GM21447 (cell line): ENCODE measurements around the gene ATXN1.
A peak's percentile ranks its signal among the peaks of the same experiment; 100 is the strongest.

Source experiments
- ATAC-seq: cut with Tn5 transposase; IDR thresholded peaks from one replicate; pipeline ENCODE4 v1.9.1; 2021; ENCODE audit not compliant: unreplicated experiment

ATXN1 gene

DNA sequence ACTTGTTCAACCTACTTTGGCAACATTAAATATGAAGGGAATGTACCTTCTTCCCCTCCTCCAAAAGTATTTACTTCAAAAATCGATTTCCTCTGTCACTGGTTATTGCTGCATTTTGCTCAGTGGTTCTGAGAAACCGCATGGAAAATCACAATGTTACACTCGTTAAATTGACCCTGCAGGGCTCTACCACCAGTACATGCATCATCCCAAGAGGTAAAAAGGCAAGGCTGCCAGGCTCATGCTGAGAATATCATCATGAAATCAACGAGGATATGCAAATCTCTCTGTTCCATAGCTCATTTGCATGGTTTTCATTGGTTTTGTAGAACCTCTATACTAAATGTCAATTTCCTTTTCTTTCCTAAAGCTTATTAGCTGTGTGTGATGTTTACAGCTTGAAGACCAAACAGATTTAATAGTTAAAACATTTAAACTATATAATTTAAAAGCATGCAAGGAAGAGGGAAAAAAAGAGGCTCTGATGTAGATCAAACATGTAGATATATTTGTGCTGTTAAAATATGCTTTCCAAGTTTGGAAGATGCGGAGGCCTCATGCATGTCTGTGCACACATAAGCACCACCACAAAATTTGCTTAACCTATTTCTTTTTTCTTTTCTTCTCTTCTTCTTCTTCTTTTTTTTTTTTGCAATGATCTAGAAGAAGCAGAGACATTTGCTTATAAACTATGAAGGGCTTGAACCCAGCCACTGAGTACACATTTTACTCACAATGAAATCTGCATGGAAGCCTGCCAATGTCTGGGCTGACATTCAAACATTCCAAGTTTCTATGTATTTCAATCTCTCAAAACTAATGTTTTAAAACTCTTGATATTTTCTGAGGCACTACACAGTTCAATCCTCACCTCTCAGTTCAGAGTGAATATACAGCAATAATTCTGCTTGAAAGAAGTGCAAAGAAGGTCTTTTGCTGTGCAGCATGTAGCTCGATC lies 328.9 kb downstream of the ATXN1 start:
- ATAC-seq, result peak; percentile 81

DNA sequence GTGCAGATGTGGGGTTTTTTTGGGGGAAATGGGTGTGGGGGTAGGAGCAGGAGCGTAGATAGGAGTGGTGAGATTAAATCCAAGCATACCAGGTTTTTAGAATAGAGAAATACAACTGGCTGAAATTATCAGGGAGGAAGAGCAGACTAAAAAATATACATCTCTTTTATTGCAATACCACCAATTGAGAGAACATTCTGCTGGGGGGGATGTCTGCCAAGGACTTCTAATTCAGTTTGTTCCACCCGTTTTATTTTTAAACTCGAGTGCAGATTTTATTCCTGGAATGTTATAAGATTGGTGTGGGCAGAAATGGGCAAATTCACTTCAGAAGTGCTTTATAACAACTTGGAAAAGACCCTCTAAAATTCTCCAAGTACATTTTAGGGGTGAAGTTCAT lies 330.2 kb downstream of the ATXN1 start:
- no peak for ATAC-seq

DNA sequence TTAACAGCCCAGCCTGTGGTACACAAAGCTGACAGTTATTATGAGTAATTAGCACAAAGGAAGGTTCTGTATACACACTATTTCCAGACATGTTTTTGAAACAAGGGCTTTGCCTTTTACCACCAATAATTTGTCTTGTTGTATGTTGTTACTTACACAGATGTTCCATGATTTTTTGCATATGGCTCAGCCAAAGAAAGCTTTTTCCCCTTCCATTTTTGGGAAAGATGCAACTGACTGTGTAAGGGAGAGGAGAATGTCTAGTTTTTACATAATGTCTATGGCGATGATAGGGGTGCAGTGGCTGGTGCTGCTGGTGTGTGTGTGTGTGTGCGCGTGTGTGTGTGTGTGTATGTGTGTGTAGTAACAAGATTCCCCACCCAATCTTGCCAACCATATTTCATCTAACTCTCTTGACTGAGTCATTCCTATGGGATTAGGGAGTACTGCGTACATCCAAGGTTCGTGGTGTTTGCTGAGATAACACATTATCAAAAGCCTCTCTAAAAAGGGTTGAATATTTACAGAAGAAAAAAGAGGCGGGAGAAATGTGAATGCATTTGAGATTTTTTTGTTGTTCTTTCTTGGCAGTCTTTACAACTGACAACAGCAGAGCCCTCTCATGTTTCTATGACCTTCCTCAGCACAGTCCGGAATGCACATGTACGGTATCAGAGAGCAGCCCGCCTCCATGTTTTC lies 330.7 kb downstream of the ATXN1 start:
- no peak for ATAC-seq

DNA sequence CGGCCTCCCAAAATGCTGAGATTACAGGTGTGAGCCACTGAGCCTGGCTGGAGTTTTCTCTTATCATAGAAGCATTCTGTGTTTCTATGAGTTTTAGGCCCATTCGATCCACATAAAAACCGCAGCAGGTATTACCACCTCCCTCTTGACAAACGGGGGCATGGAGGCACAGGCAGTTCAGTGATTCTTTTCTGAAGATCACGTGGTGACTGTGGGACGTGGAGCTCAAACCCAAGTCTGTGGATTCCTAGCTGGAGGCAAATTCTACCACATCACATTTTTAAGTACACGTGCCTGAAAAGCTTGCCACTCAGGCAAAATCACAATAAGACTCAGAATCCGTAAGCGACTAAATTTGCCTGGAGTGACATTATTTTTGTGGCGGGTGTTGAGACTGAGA lies 331.6 kb downstream of the ATXN1 start:
- ATAC-seq, result no peak

DNA sequence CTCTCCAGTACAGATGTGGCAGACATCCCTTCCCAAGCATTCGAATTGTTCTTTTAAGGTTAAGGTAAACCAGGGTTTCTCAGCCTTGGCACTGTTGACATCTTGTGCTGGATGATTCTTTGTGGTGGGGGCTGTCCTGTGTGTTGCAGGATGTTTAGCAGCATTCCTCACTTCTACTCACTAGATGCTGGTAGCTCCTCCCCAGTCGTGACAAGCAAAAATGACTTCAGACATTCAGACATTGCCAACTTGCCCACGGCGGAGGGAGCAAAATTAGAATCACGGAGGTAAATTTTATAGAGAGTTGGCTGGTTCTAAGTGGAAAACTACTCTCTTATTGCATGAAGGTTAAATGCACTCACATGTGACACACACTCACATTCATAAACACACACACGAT lies 334.1 kb downstream of the ATXN1 start:
- ATAC-seq, result no peak

DNA sequence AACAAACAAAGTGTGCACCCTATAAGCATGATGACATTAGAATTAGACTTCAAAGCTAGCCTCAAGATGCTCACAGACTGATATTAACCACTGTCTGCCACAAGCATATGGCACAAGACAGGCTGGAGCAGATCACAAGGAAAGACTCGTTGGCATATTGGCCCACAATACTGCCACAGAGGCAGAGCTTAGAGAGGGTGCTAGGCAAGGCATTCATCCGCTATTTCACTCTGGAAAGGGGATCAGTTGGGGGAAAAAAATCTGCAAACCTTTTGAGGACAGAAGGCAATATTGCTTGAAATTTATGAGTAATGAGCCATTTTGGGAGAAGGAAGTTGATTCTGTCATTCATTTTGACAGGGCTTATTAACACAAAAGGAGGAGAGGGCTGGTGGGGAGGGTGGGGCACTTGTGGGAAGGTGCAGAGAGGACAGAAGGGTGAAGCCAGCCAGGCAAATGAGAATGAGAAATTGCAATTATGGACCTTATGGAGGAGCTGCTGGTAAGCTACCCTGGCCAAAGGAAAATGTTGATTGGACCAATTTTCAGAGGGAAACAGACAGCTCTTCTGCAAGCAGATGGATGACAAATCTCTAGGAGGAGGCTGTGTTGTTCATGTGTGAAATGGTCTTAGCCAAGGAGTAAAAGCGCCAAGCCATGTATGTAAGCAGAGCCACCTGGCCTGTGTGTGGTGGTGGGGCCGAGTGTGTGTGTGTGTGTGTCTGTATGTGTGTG lies 335.2 kb downstream of the ATXN1 start:
- no peak for ATAC-seq

DNA sequence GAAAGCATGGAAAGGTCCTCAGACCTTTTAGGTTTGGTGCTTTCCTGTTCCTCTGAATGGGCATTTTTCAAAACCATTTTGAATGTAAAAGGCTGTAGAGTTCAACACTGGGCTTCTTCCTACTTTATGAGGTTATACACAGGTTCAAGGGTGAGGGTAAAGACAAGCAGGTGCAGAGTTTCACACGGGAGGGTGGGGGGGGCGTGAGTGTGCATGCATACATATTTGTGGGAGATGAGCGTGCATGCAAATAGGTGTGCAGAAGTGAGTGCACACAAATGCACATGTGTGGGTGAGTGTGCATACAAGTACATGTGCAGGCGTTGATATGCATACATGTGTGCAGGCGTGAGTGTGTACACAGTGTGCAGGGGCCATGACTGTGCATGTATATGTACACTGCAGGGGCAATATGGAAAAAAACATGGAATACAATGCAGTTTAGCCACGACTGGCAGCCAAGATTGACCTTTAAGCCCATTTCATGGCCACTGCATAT lies 339.7 kb downstream of the ATXN1 start:
- ATAC-seq, result peak; percentile 11

DNA sequence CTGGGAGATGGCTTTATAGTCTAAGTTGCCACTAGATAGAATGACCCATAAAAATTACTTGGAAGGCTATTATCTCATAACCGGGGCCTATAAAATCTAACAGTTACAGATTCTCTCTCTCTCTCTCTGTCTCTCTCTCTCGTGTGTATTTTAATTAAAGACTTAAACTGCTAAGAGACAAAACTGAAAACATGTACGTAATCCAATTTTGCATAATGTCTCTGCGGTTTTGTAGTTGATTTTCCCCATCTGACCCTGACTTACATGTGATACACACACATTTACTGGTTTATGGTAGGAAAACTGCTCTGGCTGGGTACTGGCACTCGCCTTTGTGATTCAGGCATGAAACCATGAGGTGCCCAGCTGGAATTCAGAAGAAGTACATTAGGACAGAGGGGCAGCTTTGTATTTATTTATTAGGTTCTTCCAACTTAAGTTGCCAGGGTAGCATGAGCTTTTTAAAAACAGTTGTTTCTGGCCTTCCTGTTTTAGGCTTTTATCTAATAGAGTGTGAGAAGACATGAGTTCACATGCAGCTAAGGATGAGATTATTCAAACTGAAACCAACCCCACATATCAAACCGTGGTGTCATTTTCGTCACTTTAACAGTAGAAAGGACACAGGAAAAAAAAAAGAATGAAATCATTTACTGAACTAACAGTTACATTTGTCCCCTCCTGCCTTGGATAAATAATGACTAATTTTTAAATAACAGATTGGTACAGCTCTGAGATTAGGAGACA lies 340.4 kb downstream of the ATXN1 start:
- ATAC-seq, result peak; percentile 70

DNA sequence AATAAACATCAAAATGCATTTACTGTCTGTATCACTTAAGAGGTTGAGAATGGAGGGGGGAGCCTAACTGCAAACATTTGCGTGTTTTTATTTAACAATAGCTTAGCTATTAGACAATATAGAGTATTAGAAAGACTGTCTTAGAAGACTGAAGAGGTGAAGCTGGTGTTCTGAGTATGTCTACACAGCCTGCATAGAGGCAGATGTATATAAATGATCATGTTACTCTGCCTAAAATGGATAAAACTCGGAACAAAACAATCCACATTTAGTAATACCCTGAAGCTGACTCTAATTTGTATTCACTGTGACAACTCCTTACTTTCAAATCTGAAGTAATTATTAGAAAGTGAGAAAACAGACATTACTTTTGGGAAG lies 340.9 kb downstream of the ATXN1 start:
- ATAC-seq, result no peak

DNA sequence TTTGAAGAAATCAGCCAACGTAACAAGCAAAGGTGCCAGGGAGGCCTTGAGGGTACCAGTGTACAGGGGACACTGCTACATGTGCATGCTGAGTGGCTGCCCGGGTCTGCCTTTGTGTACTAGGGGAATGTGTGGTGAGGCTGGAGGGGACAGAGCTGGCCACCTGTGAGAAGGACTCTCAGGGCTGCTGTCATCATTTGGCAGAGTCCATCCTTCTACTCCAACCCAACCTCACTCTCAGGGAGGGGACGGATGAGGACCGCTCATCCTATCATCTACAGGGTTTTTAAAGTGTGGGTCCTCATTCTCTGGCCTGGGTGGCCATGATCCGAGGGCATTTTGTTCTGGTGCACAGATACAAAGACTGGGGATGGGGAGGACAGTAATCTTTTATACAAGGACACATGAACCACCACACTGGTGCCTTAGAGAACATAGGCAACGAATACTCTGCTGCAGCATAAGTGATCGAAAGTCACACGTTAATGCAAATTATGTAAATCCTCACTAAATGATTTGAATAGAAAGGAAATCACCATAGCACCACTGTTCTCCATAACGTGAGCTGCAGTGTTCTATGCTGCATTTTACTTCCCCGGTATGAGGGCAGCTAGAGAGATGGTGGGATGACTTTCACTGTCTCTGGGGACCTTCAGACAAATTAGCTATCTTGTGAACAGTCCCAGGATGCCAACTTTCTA lies 341.5 kb downstream of the ATXN1 start:
- peak; percentile 68 for ATAC-seq

DNA sequence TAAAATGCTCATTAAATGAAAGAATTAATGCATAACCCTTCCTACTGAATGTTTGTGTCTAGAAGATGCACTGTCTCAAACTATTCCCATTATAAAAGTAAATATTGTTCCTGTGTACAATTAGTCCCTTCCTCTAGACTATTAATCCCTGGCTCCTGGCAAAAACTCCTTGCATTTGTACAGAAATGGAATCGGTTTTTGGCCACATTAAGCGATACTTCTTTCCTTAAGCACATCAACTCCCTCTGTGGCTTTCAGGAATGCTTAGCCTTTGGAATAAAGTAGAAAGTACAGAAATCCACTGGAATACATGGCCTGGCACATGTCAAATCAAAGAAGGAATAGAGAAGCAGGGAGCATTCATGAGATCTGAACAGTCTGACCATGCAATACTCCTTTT lies 343.1 kb downstream of the ATXN1 start:
- ATAC-seq, result no peak

DNA sequence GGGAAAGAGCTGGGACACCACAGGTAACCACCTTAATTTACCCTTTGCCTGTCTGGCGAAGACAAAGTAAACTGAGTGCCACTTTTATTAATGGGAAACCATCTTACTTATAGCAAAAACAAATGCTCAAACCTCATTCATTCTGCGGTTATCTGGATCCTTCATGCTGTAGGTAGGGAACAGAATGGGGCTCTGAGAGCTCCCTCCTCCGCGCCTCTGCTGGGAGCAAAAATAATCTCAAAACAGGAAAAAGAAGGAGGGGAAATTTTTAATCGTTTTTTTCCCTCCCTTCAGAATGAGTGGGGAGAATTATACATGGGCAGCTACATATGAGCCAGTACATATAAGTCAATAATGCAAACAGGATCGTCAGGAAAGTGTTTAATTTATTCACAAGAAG lies 345.6 kb downstream of the ATXN1 start:
- no peak for ATAC-seq

DNA sequence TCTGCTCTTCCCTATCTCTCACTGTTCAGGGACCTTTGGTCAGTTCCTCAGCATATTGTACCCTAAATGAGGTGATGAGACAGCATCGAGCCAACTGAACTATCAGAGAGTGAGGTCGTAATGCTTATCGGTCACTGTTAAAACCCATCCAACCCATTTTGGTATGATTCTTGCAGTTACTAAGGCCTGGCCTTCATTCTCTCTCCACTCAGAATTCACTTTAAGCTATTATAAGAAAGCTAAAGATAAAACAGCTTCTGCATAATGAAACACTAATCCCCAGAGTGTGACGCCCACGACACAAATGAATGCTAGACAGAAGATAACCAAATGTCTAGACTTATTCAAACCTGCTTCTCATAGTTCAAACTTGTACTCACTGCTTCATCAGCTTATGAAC lies 347.1 kb downstream of the ATXN1 start:
- peak; percentile 62 for ATAC-seq

DNA sequence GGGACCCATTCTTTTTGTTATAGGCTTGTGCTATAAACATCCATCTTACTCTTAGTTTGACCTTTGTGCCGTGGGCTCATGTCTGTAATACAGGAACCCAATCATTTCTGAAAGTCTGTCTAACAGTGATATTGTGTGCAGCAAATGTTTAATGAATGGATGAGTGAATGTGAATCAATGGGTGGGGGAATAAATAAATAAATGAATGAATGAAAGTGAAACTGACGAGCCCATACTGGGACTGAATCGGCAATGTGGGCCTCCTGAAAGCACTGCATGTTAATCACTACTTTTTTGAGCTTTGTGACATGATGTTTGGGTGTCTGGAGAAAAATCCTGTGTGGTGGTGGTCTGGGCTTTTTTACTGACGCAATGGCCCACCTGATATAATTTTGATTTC lies 347.9 kb downstream of the ATXN1 start:
- ATAC-seq, result peak; percentile 46

DNA sequence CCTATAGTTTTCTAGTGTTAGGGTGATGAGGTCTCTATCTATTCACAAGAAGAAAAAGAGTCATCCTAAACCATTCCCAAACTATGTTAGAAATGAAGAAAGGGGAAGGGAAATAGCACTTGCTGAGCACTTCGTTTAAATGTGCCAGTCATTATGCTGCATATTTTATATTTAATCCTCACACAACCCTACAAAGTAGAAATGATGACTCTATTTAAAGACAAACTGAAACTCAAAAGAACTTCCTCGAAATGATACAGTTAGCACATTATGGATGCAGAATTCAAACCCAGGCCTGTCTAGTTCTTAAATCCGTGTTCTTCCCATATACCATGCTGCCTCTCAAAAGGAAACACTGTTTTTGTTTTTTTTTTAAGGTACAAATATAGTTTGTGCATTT lies 348.3 kb downstream of the ATXN1 start:
- peak; percentile 13 for ATAC-seq

DNA sequence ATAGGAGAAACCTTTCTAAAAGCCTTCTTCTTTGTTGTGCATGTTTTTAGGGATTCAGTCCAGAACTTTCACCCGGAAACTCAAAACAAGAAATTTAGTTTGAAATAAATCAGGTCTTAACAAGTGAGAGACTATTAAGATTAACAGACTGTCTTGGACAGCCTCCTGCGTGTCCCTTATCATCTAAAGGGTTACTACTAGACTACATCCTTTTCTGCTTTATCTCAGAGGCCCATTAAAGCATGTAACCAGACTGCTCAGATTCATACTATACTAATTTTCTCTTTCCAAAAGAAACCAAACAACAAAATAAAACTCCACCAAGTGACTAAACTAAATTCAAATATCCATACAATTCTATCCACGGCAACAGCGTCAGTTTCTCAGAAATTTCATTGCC lies 349.1 kb downstream of the ATXN1 start:
- ATAC-seq, result no peak

DNA sequence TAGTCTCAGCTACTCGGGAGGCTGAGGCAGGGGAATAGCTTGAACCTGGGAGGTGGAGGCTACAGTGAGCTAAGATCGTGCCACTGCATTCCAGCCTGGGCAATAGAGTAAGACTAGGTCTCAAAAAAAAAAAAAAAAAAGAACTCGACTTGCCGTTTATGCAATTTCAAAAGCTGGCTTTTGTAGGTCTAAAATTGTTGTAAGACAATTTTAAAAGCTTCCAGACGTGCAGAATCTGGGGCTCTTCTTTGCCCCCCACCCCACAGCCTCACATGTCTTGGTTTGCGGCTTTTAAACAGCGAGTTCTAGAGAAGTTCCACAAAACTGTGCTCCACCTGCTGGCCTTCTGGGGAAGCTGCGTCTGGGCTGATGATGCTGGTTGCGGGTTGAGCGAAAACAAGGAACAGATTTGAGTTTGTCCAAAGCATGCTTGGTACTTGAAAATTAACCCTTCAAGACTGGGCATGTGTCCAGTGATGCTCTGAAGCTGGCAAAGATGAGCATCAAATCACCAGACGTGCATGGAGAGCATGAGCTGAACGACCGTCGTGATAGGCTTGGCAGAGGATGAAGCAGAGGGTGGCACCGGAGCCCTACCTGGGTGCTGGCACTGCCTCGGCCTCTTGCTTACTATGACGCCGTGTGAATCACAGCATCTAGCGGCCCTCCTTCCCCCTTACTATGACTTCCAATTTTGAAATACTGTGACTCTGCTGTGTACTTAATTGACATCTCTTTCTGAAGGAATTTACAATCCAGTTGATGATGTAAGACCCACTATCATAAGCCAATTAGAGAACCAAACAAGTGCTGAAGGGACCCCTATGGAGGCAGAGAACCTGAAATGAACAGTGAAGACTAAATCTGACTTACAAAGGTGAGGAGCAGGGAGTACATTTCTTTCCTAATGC lies 351.5 kb downstream of the ATXN1 start:
- ATAC-seq, result no peak

DNA sequence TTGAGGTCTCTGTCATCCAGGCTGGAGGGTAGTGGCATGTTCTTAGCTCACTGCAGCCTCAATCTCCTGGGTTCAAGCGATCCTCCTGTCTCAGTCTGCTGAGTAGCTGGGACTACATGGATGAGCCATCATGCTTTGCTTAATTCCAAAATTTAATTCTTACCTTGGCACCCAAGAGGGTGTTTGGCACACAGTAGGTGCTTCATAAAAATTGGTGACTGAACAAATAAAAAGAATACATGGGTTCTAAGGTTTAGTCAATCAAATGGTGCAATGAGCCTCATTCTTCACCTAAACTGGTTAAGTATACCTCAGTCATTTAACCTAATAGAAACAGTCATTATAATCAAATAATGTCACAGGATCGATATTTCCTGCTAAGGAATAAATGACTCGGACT lies 352.5 kb downstream of the ATXN1 start:
- no peak for ATAC-seq

DNA sequence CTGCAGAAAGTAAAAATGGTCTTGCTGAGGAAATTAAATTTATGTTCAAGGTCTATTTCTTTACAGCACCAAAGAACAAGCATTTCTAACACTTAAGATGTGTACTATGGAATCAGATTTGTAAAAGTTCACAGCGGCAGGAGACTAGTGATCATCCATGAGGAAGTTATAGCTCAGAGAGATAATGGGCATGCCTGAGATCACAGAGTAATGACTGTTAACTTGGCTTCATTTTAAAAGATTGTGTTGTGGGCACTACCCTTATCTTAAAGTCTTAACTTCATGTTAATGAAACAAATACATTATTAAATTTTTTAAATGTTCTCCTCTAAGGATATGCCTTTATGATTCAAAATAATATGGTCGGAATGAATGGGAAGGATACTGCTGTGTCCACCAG lies 354.3 kb downstream of the ATXN1 start:
- no peak for ATAC-seq
